Mucosa of descending colon (tissue), 3 donors: ENCODE results near the gene ADAM12. TPM values are rescaled to one million over a fixed set of nuclear protein-coding genes. Genes with fewer than 3 reads are reported as not detected.

Experiments used
- ATAC-seq: fragments of 200-7000 bp; cut with Tn5 transposase; one replicate; pipeline ENCODE4 v1.9.1; 2020; ENCODE audit warnings: mild to moderate bottlenecking, moderate library complexity
- DNase-seq, 3 donors: peaks; one replicate each; pipeline ENCODE4 v3.0.0-alpha.2; 2020
- H3K36me3 ChIP-seq: fragments of 200-600 bp; one replicate; pipeline ENCODE4 v1.8.0; 2021; ENCODE audit warnings: low read depth, mild to moderate bottlenecking
- H3K4me1 ChIP-seq: fragments of 200-600 bp; one replicate; pipeline ENCODE4 v1.8.0; 2021; ENCODE audit warnings: low read depth, mild to moderate bottlenecking
- H3K4me3 ChIP-seq: fragments of 200-600 bp; one replicate; pipeline ENCODE4 v1.8.0; 2021; ENCODE audit warnings: mild to moderate bottlenecking
- H3K9me3 ChIP-seq: fragments of 200-600 bp; one replicate; pipeline ENCODE4 v1.8.0; 2021; ENCODE audit warnings: mild to moderate bottlenecking
- CTCF ChIP-seq: fragments of 200-600 bp; IDR thresholded peaks from one replicate; pipeline ENCODE4 v1.8.0; 2022; ENCODE audit warnings: antibody characterized with exemption, mild to moderate bottlenecking
- intact Hi-C, 2 donors: fragments of 100-400 bp; cut with DNase I in 1 of 2; cut with micrococcal nuclease in 1 of 2; formaldehyde crosslinking; loops; one replicate each; pipeline versions ENCODE4 v1.11.0 to v1.11.1; 2022; cut with DNase I, micrococcal nuclease
- total RNA-seq, 3 donors: library from RNA; stranded (reverse); fragmentation: NEBNext Ultra II Directional in 2 of 3; extraction: Animal tissue kit (Norgen Biotek cat#: 25700) in 2 of 3; gene quantifications; one replicate each; pipeline versions ENCODE4 v1.2.1 to v1.2.4, GENCODE V29; 2021 to 2023
- donor health status: DM: no; HTN: no; CAD: no; lungs with moderate emphysema.
- donor health status: DM: no; HTN: no; CAD: no.
- donor health status: DM: no; HTN: yes; CAD: no.

ADAM12 gene
- total RNA-seq, 3 donors from 2014 or later, result 0.20 to 0.89 (median 0.66) TPM

DNA sequence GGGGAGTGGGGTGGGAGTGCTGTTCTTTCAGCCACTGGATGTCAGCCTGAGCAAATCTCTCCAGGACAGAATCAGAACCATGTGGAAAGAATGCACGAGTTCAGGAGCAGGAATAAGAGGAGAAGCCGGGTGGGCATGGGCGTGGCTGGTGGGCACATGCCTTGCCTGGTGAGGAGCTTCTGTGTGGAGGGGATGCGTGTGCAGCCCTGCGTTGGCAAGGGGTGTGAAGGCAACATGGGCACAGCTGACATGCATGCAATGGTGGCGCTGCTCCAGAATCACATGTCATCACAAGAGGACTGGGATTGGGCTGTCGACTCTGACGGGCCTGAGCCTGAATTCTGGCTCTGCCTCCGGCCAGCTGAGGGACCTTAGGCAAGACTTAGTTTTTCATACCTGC is 162.1 kb downstream of the ADAM12 start:
- Histone ChIP-seq H3K4me1 (no peaks in the 10 kb centered on the region), H3K9me3 (no peaks in the 10 kb centered on the region), H3K36me3 (no peaks in the 10 kb centered on the region), H3K4me3 (no peak overlapping the region)
- no peak for TF ChIP-seq CTCF
- intact Hi-C loops, result no loop called here
- DNase-seq, result no peak
- ATAC-seq, result no peak

DNA sequence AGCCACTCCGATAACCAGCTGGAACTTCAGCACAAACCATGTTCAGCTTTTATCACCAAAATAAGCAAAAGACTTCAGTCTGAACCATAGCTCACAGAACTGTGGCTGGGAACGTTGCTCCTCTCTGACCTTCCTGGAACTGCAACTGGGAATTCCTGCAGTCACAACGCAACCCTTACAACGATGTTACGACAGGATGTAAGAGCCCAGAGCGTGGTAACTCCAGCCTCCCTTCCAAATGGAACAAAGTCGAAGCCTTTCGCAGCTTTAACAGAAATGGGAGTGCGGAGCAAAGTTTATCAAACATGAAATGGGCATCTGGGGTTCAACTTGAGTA is 162.6 kb downstream of the ADAM12 start:
- ATAC-seq, result no peak
- Histone ChIP-seq H3K4me1 (no peaks in the 10 kb centered on the region), H3K36me3 (no peaks in the 10 kb centered on the region), H3K9me3 (no peaks in the 10 kb centered on the region), H3K4me3 (no peak overlapping the region)
- DNase-seq, result no peak
- intact Hi-C loops, result no loop called here
- TF ChIP-seq CTCF, result no peak

DNA sequence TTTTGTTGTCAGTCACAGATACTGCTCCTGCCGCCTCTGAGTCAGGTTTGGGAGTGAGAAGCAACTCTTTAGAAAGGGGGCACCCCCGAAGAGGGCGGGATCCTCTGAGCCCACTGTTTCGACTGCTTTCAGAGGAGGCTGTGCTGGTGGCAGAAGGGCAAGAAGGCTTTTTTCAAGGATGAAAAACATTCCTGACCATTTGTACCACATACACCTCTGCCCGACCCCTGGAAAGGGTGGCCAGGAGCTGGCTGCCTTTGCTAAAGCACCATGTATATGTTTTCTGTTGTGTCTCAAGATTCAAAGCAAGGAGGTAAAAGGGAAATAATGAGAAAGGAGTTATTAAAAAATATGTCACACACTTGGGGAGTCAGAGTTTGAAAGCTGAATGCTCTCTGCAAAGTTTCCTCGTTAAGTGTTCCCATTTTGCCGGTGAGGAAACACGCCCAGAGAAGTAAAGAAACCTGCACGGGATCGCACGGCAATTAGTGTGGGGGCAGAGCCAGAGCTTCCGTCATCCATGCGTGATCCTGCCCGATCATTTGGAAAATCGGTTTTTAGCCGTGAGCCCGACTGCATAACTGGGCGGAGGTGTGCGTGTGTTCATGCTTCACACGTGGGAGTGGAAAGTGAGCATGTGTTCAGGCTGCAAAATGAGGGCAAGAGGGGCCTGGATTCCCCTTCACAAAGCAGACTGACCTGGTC is 163.2 kb downstream of the ADAM12 start:
- ATAC-seq (no peak), DNase-seq (no peak)
- H3K9me3 ChIP-seq, result no peaks in the 10 kb centered on the region
- no peaks in the 10 kb centered on the region for H3K4me1 ChIP-seq
- no peak for TF ChIP-seq CTCF
- intact Hi-C loops, result no loop called here
- no peaks in the 10 kb centered on the region for H3K36me3 ChIP-seq
- no peak overlapping the region for H3K4me3 ChIP-seq

- DNase-seq (no peak), ATAC-seq (no peak)
- H3K4me3 ChIP-seq, result no peak overlapping the region
- no peaks in the 10 kb centered on the region for H3K4me1 ChIP-seq
- intact Hi-C loops, result no loop called here
- no peaks in the 10 kb centered on the region for H3K9me3 ChIP-seq
- no peak for TF ChIP-seq CTCF
- no peaks in the 10 kb centered on the region for H3K36me3 ChIP-seq
Measured at GRCh38 chr10:126223512-126224067, 164.7 kb downstream of the ADAM12 start.

- Histone ChIP-seq H3K9me3 (no peaks in the 10 kb centered on the region), H3K4me3 (no peak overlapping the region), H3K4me1 (no peaks in the 10 kb centered on the region), H3K36me3 (no peaks in the 10 kb centered on the region)
- no peak for DNase-seq
- intact Hi-C loops, result no loop called here
- ATAC-seq, result no peak
- TF ChIP-seq CTCF, result no peak
Measured at GRCh38 chr10:126222736-126223511, 165.4 kb downstream of the ADAM12 start.
